HG03139 (cell line): ENCODE measurements around the gene FARP1.
A peak's percentile ranks its signal among the peaks of the same experiment; 100 is the strongest.

Source experiments
- ATAC-seq: cut with Tn5 transposase; IDR thresholded peaks from one replicate; pipeline ENCODE4 v1.9.1; 2021; ENCODE audit not compliant: unreplicated experiment

The FARP1 gene

GRCh38 chr13:98439126-98439828, 296.4 kb downstream of the FARP1 start:
- no peak for ATAC-seq

GRCh38 chr13:98439896-98440295, 297.0 kb downstream of the FARP1 start:
- no peak for ATAC-seq

GRCh38 chr13:98440390-98441055, 297.6 kb downstream of the FARP1 start:
- no peak for ATAC-seq

- no peak for ATAC-seq
Observed at GRCh38 chr13:98441056-98441676, 298.3 kb downstream of the FARP1 start.

GRCh38 chr13:98442391-98443230, 299.7 kb downstream of the FARP1 start:
- no peak for ATAC-seq

- no peak for ATAC-seq
Observed at GRCh38 chr13:98443329-98443728, 300.4 kb downstream of the FARP1 start.

- no peak for ATAC-seq
Observed at GRCh38 chr13:98443800-98444325, 301.0 kb downstream of the FARP1 start.

- ATAC-seq, result no peak
Observed at GRCh38 chr13:98444381-98444780, 301.5 kb downstream of the FARP1 start.

GRCh38 chr13:98445340-98446233, 302.7 kb downstream of the FARP1 start:
- peak; percentile 89 for ATAC-seq

- no peak for ATAC-seq
Observed at GRCh38 chr13:98446234-98446621, 303.3 kb downstream of the FARP1 start.

GRCh38 chr13:98447130-98447529, 304.2 kb downstream of the FARP1 start:
- no peak for ATAC-seq

- no peak for ATAC-seq
Observed at GRCh38 chr13:98447881-98448641, 305.2 kb downstream of the FARP1 start.

GRCh38 chr13:98448642-98448928, 305.7 kb downstream of the FARP1 start:
- ATAC-seq, result no peak

- ATAC-seq, result no peak
Observed at GRCh38 chr13:98449273-98449672, 306.4 kb downstream of the FARP1 start.

GRCh38 chr13:98450026-98450425, 307.1 kb downstream of the FARP1 start:
- no peak for ATAC-seq

- no peak for ATAC-seq
Observed at GRCh38 chr13:98450539-98451111, 307.7 kb downstream of the FARP1 start.

- ATAC-seq, result no peak
Observed at GRCh38 chr13:98451676-98452470, 309.0 kb downstream of the FARP1 start.
